OCI-LY1 (cell line): Measurements from ENCODE around the gene PCBP3.

ENCODE experiments used
- H2AFZ ChIP-seq: fragments of 200-600 bp; sonication (generic), shearing (Covaris generic); 2 replicates; pipeline ENCODE4 v1.6.0; 2014; ENCODE audit warnings: antibody characterized with exemption, mild to moderate bottlenecking, low read length
- H3F3A ChIP-seq: fragments of 200-600 bp; sonication (generic), shearing (Covaris generic); 2 replicates; pipeline ENCODE4 v1.6.0; 2014; ENCODE audit warnings: mild to moderate bottlenecking, antibody characterized with exemption, low read length, moderate library complexity; ENCODE audit not compliant: insufficient read depth
- H3K27ac ChIP-seq: fragments of 200-600 bp; sonication (generic); 2 replicates; pipeline ENCODE4 v1.5.1; 2014; ENCODE audit warnings: low read length, mixed run types, mild to moderate bottlenecking, low read depth; ENCODE audit not compliant: poor library complexity, severe bottlenecking
- H3K27me3 ChIP-seq: fragments of 200-600 bp; sonication (generic); 2 replicates; pipeline ENCODE4 v1.6.0; 2014; ENCODE audit warnings: antibody characterized with exemption, mild to moderate bottlenecking, low read length, moderate library complexity; ENCODE audit not compliant: insufficient read depth
- H3K36me3 ChIP-seq: fragments of 200-600 bp; sonication (generic); 2 replicates; pipeline ENCODE4 v1.6.1; 2014; ENCODE audit warnings: mild to moderate bottlenecking, antibody characterized with exemption, low read length, moderate library complexity, mixed read lengths; ENCODE audit not compliant: insufficient read depth
- H3K4me1 ChIP-seq: fragments of 200-600 bp; sonication (generic); 2 replicates; pipeline ENCODE4 v1.5.1; 2014; ENCODE audit warnings: mild to moderate bottlenecking, low read length, moderate library complexity; ENCODE audit not compliant: insufficient read depth, severe bottlenecking
- H3K4me2 ChIP-seq: fragments of 200-600 bp; sonication (generic), shearing (Covaris generic); 2 replicates; pipeline ENCODE4 v1.6.1; 2014; ENCODE audit warnings: low read length
- H3K4me3 ChIP-seq: fragments of 200-600 bp; sonication (generic); 2 replicates; pipeline ENCODE4 v1.5.1; 2014; ENCODE audit warnings: low read length, low read depth, mild to moderate bottlenecking, mixed read lengths; ENCODE audit not compliant: poor library complexity, severe bottlenecking
- H3K79me2 ChIP-seq: fragments of 200-600 bp; shearing (Covaris generic); 2 replicates; pipeline ENCODE4 v1.6.1; 2016; ENCODE audit warnings: mixed run types, low read length, mixed read lengths; ENCODE audit not compliant: insufficient read depth
- H3K9ac ChIP-seq: fragments of 200-600 bp; sonication (generic), shearing (Covaris generic); 2 replicates; pipeline ENCODE4 v1.6.1; 2014; ENCODE audit warnings: mild to moderate bottlenecking, low read length, mixed read lengths
- H3K9me2 ChIP-seq: fragments of 200-600 bp; sonication (generic), shearing (Covaris generic); 2 replicates; pipeline ENCODE4 v1.6.1; 2014; ENCODE audit warnings: low read depth, mild to moderate bottlenecking, low read length, mixed read lengths
- H3K9me3 ChIP-seq: fragments of 200-600 bp; shearing (Covaris generic); 2 replicates; pipeline ENCODE4 v1.6.1; 2014; ENCODE audit warnings: low read length, mixed read lengths
- H4K20me1 ChIP-seq: fragments of 200-600 bp; sonication (generic), shearing (Covaris generic); 2 replicates; pipeline ENCODE4 v1.6.0; 2016; ENCODE audit warnings: mild to moderate bottlenecking, low read length; ENCODE audit not compliant: insufficient read depth
- CTCF ChIP-seq: fragments of 200-600 bp; sonication (generic), shearing (Covaris generic); IDR thresholded peaks from 2 replicates; pipeline ENCODE4 v1.5.1; 2017; ENCODE audit warnings: mild to moderate bottlenecking, antibody characterized with exemption, low read length, moderate library complexity, mixed read lengths
- EZH2 ChIP-seq: fragments of 200-600 bp; sonication (generic), shearing (Covaris generic); IDR thresholded peaks from 2 replicates; pipeline ENCODE4 v1.8.0; 2017; ENCODE audit warnings: borderline replicate concordance, mixed run types, mild to moderate bottlenecking, antibody characterized with exemption, low read length, moderate library complexity, mixed read lengths

PCBP3 gene

GRCh38 chr21:45863751-45864150, 220.2 kb downstream of the PCBP3 start:
- Histone ChIP-seq H3K4me3 (no peak overlapping the region), H3K36me3 (no peaks in the 10 kb centered on the region), H3K9ac (no peak overlapping the region), H3K27me3 (peaks cover 6% of the 10 kb centered on the region), H3K9me3 (no peaks in the 10 kb centered on the region), H3K9me2 (no peaks in the 10 kb centered on the region), H2AFZ (no peak overlapping the region), H4K20me1 (no peaks in the 10 kb centered on the region), H3K4me1 (no peaks in the 10 kb centered on the region), H3K27ac (no peak overlapping the region), H3F3A (no peaks in the 10 kb centered on the region), H3K79me2 (no peaks in the 10 kb centered on the region), H3K4me2 (no peak overlapping the region)
- TF ChIP-seq EZH2, result no peak

DNA sequence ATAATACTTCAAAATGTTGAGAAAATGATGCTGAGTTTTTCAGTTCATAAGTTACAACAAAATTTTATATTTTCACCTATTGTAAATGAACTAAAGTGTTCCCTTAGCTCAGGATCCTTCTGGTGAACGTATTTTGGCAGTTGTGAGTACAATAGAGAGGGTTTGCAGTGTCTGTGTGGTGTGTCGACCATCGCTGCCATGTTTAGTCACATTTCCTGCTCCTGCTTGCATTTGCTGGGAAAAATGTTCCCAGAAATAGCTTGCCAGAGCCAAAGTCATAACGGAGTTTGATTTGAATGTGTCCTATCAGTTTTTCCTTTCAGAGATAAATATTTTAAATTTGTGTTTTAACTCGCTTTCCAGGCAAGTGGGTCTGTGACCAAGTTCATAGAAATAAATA, 220.9 kb downstream of the PCBP3 start:
- Histone ChIP-seq H3K36me3 (no peaks in the 10 kb centered on the region), H3K4me1 (no peaks in the 10 kb centered on the region), H3K9ac (no peak overlapping the region), H3K4me3 (no peak overlapping the region), H3K9me2 (no peaks in the 10 kb centered on the region), H3F3A (no peaks in the 10 kb centered on the region), H3K27ac (no peak overlapping the region), H3K9me3 (no peaks in the 10 kb centered on the region), H3K79me2 (no peaks in the 10 kb centered on the region), H3K4me2 (no peak overlapping the region), H2AFZ (no peak overlapping the region), H3K27me3 (peaks cover 6% of the 10 kb centered on the region), H4K20me1 (no peaks in the 10 kb centered on the region)
- TF ChIP-seq CTCF (no peak), EZH2 (no peak)

- Histone ChIP-seq H3K27me3 (peaks cover 6% of the 10 kb centered on the region), H3K9ac (no peak overlapping the region), H3K36me3 (no peaks in the 10 kb centered on the region), H3K4me2 (no peak overlapping the region), H3K27ac (no peak overlapping the region), H3K4me1 (no peaks in the 10 kb centered on the region), H3K9me3 (no peaks in the 10 kb centered on the region), H3K9me2 (no peaks in the 10 kb centered on the region), H3K79me2 (no peaks in the 10 kb centered on the region), H4K20me1 (no peaks in the 10 kb centered on the region), H2AFZ (no peak overlapping the region), H3K4me3 (no peak overlapping the region), H3F3A (no peaks in the 10 kb centered on the region)
- TF ChIP-seq CTCF, result no peak
- TF ChIP-seq EZH2, result no peak
Observed at GRCh38 chr21:45865106-45865835, 221.7 kb downstream of the PCBP3 start.

DNA sequence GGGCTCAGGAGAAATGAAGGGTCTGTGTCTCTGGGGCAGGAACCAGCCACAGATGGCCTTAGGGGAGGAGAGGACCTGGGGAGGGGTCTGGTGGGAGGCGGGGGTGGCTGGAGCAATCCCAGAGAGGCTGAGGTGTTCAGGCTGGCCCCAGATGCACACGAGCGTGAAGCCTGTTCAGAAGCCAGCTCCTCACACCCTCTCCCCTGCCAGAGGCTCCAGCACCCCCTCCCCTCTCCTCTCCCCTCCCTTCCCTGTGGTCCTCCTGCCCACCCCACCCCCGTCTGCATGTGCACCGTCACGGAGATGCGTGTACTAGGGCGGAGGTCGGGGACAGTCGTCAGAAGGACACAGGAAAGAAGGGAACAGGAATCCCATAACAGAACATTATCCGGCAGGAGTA, 223.0 kb downstream of the PCBP3 start:
- Histone ChIP-seq H3K9me2 (no peaks in the 10 kb centered on the region), H3K9ac (no peak overlapping the region), H2AFZ (no peak overlapping the region), H3K4me2 (no peak overlapping the region), H3K79me2 (no peaks in the 10 kb centered on the region), H3K36me3 (no peaks in the 10 kb centered on the region), H3K4me3 (no peak overlapping the region), H3K4me1 (no peaks in the 10 kb centered on the region), H3K27me3 (peaks cover 6% of the 10 kb centered on the region), H3K9me3 (no peaks in the 10 kb centered on the region), H4K20me1 (no peaks in the 10 kb centered on the region), H3F3A (no peaks in the 10 kb centered on the region), H3K27ac (no peak overlapping the region)
- TF ChIP-seq CTCF (no peak), EZH2 (no peak)
